Measurements from ENCODE around the gene SKIL.
"Not testable (repeated sequence)": the region's sequence is repeated elsewhere in the genome, so short reads cannot be mapped to it uniquely, and the experiment has no call there.

Gene SKIL, protein sequence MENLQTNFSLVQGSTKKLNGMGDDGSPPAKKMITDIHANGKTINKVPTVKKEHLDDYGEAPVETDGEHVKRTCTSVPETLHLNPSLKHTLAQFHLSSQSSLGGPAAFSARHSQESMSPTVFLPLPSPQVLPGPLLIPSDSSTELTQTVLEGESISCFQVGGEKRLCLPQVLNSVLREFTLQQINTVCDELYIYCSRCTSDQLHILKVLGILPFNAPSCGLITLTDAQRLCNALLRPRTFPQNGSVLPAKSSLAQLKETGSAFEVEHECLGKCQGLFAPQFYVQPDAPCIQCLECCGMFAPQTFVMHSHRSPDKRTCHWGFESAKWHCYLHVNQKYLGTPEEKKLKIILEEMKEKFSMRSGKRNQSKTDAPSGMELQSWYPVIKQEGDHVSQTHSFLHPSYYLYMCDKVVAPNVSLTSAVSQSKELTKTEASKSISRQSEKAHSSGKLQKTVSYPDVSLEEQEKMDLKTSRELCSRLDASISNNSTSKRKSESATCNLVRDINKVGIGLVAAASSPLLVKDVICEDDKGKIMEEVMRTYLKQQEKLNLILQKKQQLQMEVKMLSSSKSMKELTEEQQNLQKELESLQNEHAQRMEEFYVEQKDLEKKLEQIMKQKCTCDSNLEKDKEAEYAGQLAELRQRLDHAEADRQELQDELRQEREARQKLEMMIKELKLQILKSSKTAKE

DNA sequence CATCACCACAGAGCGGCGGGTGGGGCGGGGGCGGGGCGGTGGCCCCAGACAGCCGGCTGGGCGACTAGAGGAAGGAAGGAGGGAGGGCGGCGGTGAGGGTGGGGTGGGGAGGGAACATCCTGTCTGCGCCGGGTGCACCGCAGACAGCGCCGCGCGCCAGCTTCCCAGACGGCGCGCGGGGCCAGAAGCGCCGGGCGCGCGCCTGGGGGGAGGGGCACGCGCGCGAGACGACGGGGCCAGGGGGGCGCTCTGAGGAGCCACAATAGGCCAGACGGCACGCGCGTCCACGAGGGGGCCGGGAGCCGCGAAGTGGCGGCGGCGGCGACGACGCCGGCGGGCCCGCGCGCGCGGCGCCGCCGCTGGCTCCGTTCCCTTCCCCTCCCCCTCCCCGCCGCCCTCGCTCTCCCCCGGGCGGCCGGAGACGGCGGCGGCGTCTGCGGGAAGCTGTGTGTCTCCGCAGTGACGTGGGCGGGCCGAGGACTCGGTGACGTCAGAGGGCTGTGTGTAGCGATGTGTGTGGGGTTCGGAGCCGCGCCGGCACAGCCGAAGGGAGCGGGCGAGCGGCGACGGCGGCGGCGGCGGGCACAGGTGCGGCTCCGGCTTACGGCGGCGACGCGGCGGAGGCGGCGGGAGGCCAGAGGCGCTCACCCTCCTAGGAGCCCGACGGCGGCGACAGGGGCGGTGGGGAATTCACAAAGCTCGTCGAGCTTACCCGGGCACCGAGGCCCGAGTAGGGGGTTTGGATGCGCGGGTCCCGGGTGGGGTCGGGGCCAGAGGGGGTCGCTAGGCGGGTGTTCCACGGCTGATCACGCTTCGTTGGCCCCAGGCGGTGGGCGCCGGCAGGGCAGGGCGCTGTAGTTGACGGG, at the start of gene SKIL:
SKIL (plus strand) TSS at position 540 of the 866 bp plus-strand sequence. CDS start 2,617 bp downstream, outside the sequence.
- DNase-seq: peak; percentile 96

DNA sequence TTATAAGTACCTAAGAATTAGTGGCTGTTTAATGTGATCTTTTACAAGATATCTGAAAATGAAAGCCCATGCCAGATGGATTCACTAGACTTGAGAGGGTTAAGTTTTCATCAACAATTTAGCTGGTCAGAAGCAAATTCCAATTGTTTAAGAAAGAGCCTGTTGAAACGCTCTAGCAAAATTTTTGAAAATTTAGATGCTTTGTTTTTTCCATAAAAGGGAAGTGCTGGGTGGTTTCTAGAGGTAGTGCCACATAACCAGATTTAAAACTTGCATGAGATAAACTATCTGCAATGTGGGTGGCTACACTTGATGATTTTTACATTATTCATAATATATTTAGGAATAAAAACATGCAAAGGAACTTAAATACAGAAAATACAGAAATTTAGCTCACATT, 48.5 kb upstream of the SKIL start:
- DNase-seq: no peak

DNA sequence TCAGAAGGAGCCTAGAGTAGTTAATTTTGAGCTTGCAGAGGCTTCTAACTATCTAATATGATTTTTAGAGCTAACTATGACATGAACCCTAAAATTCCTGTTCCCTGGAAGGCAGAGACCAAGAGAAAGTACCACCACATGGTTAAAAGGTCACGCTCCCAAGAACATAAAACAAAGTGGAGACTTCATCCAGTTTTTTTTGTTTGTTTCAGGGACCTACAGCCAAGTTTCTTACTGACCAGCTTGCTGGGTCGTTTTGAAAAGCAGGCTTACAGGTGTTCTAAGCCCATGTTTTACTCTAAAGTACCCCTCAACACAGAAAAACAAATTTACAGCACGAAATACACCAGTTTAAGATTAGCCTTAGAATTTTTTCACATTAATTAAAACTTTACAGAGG, 39.6 kb upstream of the SKIL start:
- DNase-seq: no peak

DNA sequence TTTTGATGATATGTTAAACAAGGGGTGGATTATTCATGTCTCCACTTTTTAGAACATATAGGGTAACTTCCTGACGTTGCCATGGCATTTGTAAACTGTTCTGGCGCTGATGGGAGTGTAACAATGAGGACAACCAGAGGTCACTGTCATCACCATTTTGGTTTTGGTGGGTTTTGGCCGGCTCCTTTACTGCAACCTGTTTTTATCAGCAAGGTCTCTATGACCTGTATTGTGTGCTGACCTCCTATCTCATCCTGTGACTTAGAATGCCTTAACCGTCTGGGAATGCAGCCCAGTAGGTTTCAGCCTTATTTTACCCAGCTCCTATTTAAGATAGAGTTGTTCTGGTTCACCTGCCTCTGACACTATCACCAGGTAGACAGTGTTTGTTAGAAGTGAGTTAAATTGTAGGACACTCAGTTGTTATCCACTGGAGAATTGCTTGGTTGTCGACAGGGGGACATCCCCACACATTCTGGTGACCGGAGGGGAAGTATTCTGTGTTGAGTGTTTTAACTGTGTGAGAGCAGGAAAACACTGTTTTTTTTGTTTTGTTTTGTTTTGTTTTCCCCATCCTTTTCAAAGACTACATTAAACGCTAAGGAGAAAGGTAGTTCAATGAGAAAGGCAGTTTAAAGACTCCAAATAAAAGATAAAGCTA, 36.9 kb upstream of the SKIL start:
- DNase-seq: no peak

DNA sequence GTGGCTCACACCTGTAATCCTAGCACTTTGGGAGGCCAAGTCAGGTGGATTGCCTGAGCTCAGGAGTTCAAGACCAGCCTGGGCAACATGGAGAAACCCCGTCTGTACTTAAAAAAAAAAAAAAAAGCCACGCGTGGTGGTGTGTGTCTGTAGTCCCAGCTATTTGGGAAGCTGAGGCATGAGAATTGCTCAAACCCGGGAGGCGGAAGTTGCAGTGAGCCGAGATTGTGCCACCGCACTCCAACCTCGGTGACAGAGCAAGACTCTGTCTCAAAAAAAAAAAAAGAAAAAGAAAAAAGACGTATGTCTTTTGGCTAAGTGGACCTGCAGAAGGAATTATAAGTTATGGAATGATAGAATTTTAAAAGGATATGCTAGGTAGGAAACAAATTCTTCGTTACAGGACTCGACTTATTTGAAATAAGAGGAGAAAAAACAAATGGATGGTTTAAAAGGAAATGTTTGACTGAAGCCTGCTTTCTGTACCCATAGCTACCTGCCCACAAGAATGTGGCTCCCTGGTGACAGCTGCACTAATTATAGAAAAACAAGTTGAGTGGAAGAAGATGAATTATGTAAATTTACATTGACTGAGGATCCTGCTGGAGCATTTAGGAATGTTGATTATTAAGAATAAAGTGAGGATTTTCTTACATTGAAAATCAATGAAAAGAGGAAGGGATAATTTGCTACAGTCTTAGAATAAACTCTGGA, 36.0 kb upstream of the SKIL start:
- DNase-seq: no peak

DNA sequence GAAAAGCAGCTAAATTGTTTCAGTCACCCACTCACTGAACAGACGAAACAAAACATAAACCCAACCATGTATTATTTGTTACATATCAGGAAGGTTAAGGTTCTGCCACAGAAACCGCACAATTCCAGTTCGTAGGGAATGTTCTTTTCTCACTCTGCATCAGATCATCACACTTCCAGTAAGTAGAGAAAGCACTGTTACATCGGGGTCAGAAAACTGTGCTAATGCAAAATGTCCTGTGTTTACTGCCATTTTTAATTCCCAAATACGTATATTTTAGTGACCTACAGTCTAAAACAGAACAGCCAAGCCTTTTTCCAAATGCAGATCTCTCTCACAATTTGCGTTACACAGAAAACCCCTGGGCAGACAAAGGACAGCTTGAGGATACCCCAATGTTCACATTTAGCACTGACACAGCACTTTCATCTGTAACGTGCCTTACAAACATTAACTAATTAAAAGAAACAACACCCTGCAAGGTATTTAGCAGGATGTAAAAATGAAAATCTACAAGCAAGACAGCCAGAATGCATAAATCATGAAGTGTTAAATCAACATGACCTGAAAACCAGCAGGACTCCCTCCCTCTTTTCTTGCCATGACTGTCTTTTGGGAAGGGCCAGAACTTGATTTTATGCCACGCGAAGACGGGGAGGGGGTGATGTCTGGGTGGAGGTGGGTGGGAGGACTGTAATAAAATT, 34.8 kb upstream of the SKIL start:
- DNase-seq: no peak

DNA sequence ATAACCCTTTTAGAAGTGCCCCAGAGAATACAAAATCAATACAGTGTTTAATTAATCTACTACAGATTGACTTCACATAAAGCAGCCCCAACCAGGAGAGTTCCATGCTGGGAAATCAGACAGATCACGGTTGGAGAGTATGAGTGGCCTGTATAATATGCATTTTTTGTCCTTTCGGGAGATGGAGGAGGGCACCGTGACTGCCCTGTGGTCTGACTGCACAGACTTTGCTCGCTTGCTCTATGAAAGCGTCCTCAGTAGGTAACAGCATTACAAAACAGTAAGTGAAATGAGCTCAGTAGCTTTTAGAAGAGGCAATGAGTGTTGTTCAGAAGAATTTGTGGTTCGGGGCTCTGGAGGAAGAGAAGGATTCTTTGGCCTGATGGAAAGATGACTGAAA, 34.2 kb upstream of the SKIL start:
- DNase-seq: no peak

DNA sequence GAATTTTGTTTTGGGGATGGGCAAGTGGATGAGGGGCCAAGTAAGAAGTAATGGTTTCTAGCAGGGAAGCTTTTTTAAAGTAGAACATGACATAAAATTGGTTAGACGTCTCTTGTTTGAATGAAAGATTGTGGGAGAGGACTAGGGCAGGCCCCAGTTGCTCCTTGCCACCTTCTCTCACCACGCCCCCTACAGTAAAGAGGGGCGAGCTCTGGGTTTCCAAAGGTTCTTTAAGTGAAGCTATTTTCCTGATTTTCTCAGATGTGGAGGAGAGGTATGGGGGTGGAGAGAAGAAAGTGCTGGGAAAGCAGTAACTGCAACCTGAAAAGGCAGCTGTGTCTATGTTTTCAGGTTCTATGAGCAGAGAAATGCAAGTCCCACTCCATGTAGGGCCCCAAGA, 32.6 kb upstream of the SKIL start:
- no peak for DNase-seq

DNA sequence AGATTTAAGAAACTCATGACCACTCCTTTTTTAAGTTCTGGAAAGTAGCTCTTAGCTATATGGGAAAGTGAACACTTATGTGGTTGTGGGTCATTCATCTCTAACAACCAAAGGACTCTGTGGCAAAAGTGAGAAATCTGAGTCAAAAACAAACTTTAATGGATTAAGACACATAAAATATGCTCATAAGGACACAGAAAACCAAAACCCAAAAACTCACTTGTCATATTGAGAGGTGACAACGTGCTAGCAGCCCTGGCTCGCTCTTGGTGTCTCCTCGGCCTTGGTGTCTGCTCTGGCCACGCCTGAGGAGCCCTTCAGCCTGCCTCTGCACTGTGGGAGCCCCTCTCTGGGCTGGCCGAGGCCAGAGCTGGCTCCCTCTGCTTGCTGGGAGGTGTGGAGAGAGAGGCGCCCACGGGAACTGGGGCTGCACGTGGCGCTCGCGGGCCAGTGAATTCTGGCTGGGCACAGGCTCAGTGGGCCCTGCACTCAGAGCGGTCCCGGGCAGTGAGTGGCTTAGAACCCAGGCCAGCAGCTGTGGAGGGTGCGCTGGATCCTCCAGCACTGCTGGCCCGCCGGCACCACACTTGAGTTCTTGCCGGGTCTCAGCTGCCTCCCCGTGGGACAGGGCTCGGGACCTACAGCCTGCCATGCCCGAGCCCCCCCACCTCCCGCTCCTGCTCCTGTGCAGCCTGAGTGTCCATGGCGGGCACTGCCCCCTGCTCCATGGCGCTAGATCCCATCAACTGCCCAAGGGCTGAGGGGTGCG, 30.3 kb upstream of the SKIL start:
- no peak for DNase-seq

DNA sequence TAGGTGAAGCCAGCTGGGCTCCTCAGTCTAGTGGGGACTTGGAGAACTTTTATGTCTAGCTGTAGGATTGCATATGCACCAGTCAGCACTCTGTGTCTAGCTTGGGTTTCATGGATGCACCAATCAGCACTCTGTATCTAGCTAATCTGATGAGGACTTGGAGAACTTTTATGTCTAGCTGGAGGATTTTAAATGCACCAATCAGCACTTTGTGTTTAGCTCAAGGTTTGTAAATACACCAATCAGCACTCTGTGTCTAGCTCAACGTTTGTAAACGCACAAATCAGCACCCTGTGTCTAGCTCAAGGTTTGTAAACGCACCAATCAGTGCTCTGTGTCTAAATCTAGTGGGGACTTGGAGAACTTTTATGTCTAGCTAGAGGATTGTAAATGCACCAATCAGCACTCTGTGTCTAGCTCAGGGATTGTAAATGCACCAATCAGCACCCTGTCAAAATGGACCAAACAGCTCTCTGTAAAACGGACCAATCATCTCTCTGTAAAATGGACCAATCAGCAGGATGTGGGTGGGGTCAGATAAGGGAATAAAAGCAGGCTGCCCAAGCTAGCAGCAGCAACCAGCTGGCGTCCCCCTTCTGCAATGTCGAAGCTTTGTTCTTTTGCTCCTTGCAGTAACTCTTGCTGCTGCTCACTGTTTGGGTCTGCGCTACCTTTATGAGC, 29.5 kb upstream of the SKIL start:
- not testable (repeated sequence) for DNase-seq

DNA sequence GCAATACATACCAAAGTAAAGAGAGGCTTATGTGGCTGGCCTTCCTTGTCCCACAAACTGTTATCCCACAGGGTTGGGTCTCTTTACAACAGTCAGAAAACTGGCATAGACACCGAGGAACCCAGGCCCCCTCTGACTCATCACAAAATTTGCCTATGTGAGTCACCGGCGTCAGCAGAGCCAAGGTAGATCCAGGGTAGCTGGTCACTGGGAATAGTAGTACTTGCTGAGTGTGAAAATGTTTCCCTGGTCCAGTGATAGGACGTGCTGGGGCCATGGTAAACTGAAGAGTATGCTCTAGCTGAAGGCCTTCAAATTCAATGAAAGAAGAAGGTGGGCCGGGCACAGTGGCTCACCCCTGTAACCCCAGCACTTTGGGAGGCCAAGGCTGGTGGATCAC, 27.1 kb upstream of the SKIL start:
- peak; percentile 41 for DNase-seq

DNA sequence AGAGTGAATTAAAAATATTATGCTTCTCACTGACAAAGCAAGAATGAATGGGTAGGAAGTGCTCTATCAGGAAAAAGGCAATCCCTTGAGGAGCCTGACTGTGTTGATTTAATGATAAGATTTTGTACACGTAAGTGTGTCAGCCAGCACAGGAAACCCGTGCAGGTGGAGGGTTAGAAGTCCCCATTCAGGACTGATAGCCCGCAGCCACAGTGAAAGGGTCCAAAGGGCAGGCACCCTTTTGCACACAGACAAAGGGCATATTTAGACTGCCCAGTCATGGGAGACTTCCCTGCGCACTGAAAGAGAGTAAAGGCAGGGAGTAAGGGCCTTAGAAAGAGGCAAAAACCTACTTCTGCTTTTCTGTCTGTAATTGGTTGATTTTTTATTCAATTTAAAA, 26.4 kb upstream of the SKIL start:
- DNase-seq: no peak

DNA sequence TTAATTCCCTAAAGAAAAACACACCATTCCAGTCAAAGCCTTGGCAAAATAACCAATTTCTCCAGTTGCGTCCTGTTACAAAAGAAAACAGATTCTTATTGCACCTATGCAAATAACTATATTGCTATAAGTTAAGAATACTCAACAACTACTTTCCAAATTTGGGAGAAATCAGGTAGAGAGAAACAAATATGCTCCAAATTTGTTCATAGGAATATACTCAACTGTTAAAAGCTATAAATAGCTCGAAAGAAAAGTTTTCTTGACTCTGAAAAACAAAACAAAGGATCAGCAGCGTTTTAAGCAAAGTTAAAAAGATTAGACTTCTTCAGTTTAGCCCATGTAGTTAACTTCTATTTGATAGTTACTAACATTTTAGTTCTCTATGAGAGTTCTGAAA, 20.1 kb upstream of the SKIL start:
- DNase-seq: no peak

DNA sequence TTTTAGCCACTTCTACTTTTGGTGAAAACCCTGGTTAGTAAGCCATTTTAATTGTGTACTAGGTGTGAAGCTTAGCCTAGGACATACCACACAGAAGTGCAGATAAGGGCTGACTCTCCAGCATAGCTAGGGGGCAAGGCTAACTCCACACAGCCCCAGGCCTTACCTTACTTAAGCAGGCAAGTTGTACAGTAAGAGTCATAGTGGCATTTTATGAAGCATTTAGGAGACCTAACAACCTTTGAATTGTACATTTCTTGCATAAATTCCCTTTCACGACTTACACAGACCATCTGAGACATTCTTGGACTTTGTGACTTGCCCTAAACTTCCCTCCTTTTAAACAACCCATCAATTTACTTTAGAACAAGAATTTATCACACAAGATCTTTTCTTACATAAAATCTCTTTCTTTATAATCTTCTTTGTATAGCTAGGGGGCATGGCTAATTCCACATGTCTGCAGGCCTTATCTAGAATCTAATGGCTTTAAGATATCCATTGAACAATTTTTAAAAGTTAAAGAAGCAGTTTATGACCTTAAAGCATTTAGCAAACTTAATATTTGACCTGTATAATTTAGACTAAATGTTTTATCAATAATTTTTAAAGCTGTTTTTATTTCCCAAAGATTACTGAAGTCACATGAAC, 18.7 kb upstream of the SKIL start:
- no peak for DNase-seq

DNA sequence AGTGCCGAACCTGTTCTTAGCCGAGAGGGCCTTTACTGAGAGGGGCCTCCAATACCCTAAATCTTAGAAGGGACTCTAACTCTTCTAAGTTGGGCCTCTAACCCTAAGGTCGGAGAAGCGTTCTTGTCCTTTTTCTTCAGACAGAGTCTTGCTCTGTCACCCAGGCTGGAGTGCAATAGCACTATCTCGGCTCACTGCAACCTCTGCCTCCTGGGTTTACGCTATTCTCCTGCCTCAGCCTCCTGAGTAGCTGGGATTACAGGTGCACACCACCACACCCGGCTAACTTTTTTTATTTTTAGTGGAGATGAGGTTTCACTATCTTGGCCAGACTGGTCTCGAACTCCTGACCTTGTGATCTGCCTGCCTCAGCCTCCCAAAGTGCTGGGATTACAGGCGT, 15.2 kb upstream of the SKIL start:
- not testable (repeated sequence) for DNase-seq

DNA sequence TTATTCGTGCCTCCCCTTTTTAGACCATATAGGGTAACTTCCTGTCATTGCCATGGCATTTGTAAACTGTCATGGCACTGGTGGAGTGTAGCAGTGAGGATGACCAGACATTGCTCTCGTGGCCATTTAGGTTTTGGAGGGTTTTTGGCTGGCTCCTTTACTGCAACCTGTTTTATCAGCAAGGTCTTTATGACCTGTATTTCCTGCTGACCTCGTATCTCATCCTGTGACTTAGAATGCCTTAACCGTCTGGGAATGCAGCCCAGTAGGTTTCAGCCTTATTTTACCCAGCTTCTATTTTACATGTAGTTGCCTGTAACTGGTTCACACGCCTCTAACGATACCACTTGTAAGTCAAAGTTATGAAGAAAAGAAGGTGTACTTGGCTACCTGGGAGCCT, 13.7 kb upstream of the SKIL start:
- not testable (repeated sequence) for DNase-seq

DNA sequence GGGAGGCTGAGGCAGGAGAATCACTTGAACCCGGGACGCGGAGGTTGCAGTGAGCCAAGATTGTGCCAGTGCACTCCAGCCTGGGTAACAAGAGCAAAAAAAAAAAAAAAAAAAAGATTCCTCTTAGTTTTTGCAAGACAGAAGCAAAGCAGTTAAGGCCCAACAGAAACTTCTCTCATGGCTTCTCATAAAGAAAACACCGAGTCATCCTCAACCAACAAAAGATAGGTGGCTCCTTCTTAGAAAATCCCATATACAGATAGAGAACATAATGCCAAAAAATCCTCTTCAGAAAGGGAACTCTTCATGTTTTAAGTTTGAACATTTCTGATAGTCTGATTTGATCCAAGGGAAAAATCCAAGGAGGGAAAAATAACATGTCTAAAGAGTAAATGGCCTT, 12.5 kb upstream of the SKIL start:
- no peak for DNase-seq

DNA sequence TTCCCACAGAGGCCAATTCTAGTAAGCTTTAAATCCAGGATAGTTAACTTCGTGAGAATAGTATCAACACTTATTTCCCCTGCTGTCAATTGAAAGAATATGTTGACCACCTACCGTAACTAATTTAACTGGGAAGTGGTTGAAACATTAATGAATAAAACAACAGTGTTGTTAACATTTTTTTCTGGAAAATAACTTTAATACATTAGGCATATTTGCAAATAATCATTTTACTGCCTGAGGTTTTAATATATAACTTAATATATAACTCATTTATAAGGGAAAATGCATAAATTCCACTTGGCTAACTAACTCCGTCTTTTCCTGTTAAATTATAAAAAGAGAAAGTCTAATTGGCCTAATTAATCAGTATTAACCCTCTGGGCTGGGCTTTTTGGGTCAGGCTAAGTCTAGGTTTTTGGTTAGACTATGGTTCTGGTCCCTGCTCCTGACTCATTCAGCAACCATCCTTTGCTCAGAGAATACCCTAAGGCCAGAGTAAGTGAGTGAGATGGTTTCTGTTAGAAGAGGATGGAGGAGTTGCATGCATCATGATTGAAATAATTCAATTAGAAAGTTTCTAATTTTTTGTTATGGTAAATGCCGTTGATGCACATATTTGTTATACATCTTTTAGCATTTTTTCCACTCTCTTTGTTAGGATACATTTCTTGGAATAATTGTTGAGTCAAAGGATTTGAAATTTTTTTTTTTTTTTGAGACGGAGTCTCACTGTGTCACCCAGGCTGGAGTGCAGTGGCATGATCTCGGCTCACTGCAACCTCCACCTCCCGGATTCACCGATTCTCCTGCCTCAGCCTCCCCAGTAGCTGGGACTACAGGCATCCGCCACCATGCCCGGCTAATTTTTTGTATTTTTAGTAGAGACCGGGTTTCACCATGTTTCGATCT, 10.8 kb upstream of the SKIL start:
- peak; percentile 76 for DNase-seq
